Adipocyte (in vitro differentiated cells): ENCODE measurements around the gene PLXNB2.

ENCODE experiments used
- DNase-seq: peaks from one replicate; pipeline ENCODE4 v3.0.0-alpha.2; 2015; ENCODE audit warnings: low read depth
- H3K27me3 ChIP-seq: replicated peaks from 2 replicates; pipeline ENCODE4 v1.7.0; 2013; ENCODE audit warnings: mild to moderate bottlenecking, low read length, moderate library complexity; ENCODE audit not compliant: control insufficient read depth, insufficient read depth
- H3K36me3 ChIP-seq: 2 replicates; pipeline ENCODE4 v1.7.0; 2013; ENCODE audit warnings: low read length, mild to moderate bottlenecking, moderate library complexity; ENCODE audit not compliant: control insufficient read depth, insufficient read depth, severe bottlenecking
- H3K4me1 ChIP-seq: 2 replicates; pipeline ENCODE4 v1.7.0; 2013; ENCODE audit warnings: mild to moderate bottlenecking, low read length, moderate library complexity; ENCODE audit not compliant: control insufficient read depth, insufficient read depth
- H3K4me3 ChIP-seq: 2 replicates; pipeline ENCODE4 v1.7.0; 2013; ENCODE audit warnings: mild to moderate bottlenecking, low read length, moderate library complexity
- H3K9ac ChIP-seq: 2 replicates; pipeline ENCODE4 v1.7.0; 2013; ENCODE audit warnings: mild to moderate bottlenecking, low read length, moderate library complexity
- H3K9me3 ChIP-seq: 2 replicates; pipeline ENCODE4 v1.7.0; 2013; ENCODE audit warnings: mild to moderate bottlenecking, low read length, moderate library complexity; ENCODE audit not compliant: control insufficient read depth

PLXNB2 gene

GRCh38 chr22:50256258-50256862, 51.1 kb downstream of the PLXNB2 start:
- peaks cover 6% of the 10 kb centered on the region for H3K4me1 ChIP-seq
- no peak overlapping the region for H3K4me3 ChIP-seq
- no peak overlapping the region for H3K9ac ChIP-seq
- H3K27me3 ChIP-seq: no peaks in the 10 kb centered on the region
- H3K36me3 ChIP-seq: no peaks in the 10 kb centered on the region
- DNase-seq: no peak
- H3K9me3 ChIP-seq: no peaks in the 10 kb centered on the region

- Histone ChIP-seq H3K4me1 (peaks cover 6% of the 10 kb centered on the region), H3K4me3 (no peak overlapping the region), H3K9ac (no peak overlapping the region), H3K27me3 (no peaks in the 10 kb centered on the region), H3K36me3 (no peaks in the 10 kb centered on the region), H3K9me3 (no peaks in the 10 kb centered on the region)
- no peak for DNase-seq
Measured at GRCh38 chr22:50255607-50256006, 51.8 kb downstream of the PLXNB2 start.

GRCh38 chr22:50255099-50255498, 52.3 kb downstream of the PLXNB2 start:
- H3K4me1 ChIP-seq: peaks cover 8% of the 10 kb centered on the region
- no peak overlapping the region for H3K4me3 ChIP-seq
- H3K27me3 ChIP-seq: no peaks in the 10 kb centered on the region
- DNase-seq: no peak
- H3K36me3 ChIP-seq: no peaks in the 10 kb centered on the region
- no peak overlapping the region for H3K9ac ChIP-seq
- no peaks in the 10 kb centered on the region for H3K9me3 ChIP-seq

- no peak overlapping the region for H3K9ac ChIP-seq
Measured at GRCh38 chr22:50253941-50254340, 53.5 kb downstream of the PLXNB2 start.

GRCh38 chr22:50253046-50253915, 54.2 kb downstream of the PLXNB2 start:
- Histone ChIP-seq H3K4me3 (no peak overlapping the region), H3K9me3 (no peaks in the 10 kb centered on the region), H3K4me1 (peaks cover 13% of the 10 kb centered on the region), H3K9ac (no peak overlapping the region), H3K27me3 (no peaks in the 10 kb centered on the region), H3K36me3 (no peaks in the 10 kb centered on the region)
- DNase-seq: no peak

More at GRCh38 chr22:50253941-50254340, 53.5 kb downstream of the PLXNB2 start:
- H3K9me3 ChIP-seq: no peaks in the 10 kb centered on the region
- no peaks in the 10 kb centered on the region for H3K36me3 ChIP-seq
- DNase-seq: no peak
- H3K27me3 ChIP-seq: no peaks in the 10 kb centered on the region
- peaks cover 13% of the 10 kb centered on the region for H3K4me1 ChIP-seq
- H3K4me3 ChIP-seq: no peak overlapping the region

- no peaks in the 10 kb centered on the region for H3K9me3 ChIP-seq
- peaks cover 13% of the 10 kb centered on the region for H3K4me1 ChIP-seq
- peaks cover 2% of the 10 kb centered on the region for H3K36me3 ChIP-seq
- no peaks in the 10 kb centered on the region for H3K27me3 ChIP-seq
- no peak overlapping the region for H3K4me3 ChIP-seq
- peak; percentile 86 for DNase-seq
- no peak overlapping the region for H3K9ac ChIP-seq
Measured at GRCh38 chr22:50252082-50253045, 55.1 kb downstream of the PLXNB2 start.

GRCh38 chr22:50251477-50252081, 55.9 kb downstream of the PLXNB2 start:
- peak overlapping the region; percentile 89 for H3K4me3 ChIP-seq
- peaks cover 10% of the 10 kb centered on the region for H3K36me3 ChIP-seq
- H3K4me1 ChIP-seq: peaks cover 13% of the 10 kb centered on the region
- peak overlapping the region; percentile 94 for H3K9ac ChIP-seq
- no peak for DNase-seq
- H3K9me3 ChIP-seq: no peaks in the 10 kb centered on the region
- H3K27me3 ChIP-seq: no peaks in the 10 kb centered on the region

- H3K4me3 ChIP-seq: peak within 1 kb of the TSS; percentile 89
- peaks cover 17% of the 10 kb centered on the region for H3K36me3 ChIP-seq
- no peaks in the 10 kb centered on the region for H3K27me3 ChIP-seq
- DNase-seq: peak; percentile 93
- H3K4me1 ChIP-seq: peaks cover 16% of the 10 kb centered on the region
- H3K9ac ChIP-seq: peak within 1 kb of the TSS; percentile 94
- no peaks in the 10 kb centered on the region for H3K9me3 ChIP-seq
Measured at GRCh38 chr22:50250555-50251476, 56.6 kb downstream of the PLXNB2 start, which contains the start of gene HDAC10. HDAC10 (minus strand) TSS chr22:50251265; CDS start chr22:50251032, 233 bp downstream.

- Histone ChIP-seq H3K9ac (peak overlapping the region; percentile 94), H3K9me3 (no peaks in the 10 kb centered on the region), H3K27me3 (no peaks in the 10 kb centered on the region), H3K4me3 (peak overlapping the region; percentile 89), H3K4me1 (peaks cover 21% of the 10 kb centered on the region), H3K36me3 (peaks cover 17% of the 10 kb centered on the region)
- DNase-seq: no peak
Measured at GRCh38 chr22:50250249-50250554, 57.2 kb downstream of the PLXNB2 start.
